B cell (primary cell): ENCODE data around the gene NUCKS1. TPM values are rescaled to one million over a fixed set of nuclear protein-coding genes. Genes with fewer than 3 reads are reported as not detected.

Source experiments
- ATAC-seq: fragments of 200-7000 bp; cut with Tn5 transposase; one replicate; pipeline ENCODE4 v1.10.0; 2021; ENCODE audit warnings: low read depth, mild to moderate bottlenecking, moderate number of reproducible peaks, moderate library complexity
- CTCF ChIA-PET: fragments of 350-600 bp; sonication (Branson Sonifier 250); formaldehyde crosslinking; loops from one replicate; lab custom pipeline; 2021; ENCODE audit warnings: antibody characterized with exemption, inconsistent platforms; lab: Charles Lee
- POLR2A ChIA-PET: fragments of 350-600 bp; sonication (Branson Sonifier 250); formaldehyde crosslinking; loops from one replicate; lab custom pipeline; 2021; ENCODE audit warnings: antibody characterized with exemption; lab: Charles Lee
- DNase-seq: peaks from one replicate; pipeline ENCODE4 v3.0.0; 2013
- H2AFZ ChIP-seq: 2 replicates; pipeline ENCODE4 v1.6.1; 2012; ENCODE audit warnings: mild to moderate bottlenecking, low read depth, low read length; ENCODE audit not compliant: insufficient read depth, poor library complexity, severe bottlenecking
- H3K27ac ChIP-seq, 2 donors: 1 replicate in 1 of 2; 2 replicates in 1 of 2; pipeline ENCODE4 v1.5.1; 2012 to 2013; ENCODE audit warnings: low read length in 2 of 2, mild to moderate bottlenecking in 2 of 2, moderate library complexity in 1 of 2
- H3K27me3 ChIP-seq, 4 experiments: fragments of 200-600 bp in 1 of 4; sonication (generic) in 1 of 4; replicated peaks in 1 of 4; 1 replicate in 2 of 4; 2 replicates in 2 of 4; pipeline versions ENCODE4 v1.6.1 to v1.7.0; 2013 to 2016; ENCODE audit warnings: low read length in 3 of 4, mild to moderate bottlenecking in 2 of 4, mixed read lengths in 1 of 4, moderate library complexity in 1 of 4; ENCODE audit not compliant: insufficient read depth in 4 of 4, control insufficient read depth in 3 of 4; ENCODE audit errors: control extremely low read depth in 1 of 4
- H3K36me3 ChIP-seq, 2 experiments: replicated peaks in 1 of 2; 1 replicate in 1 of 2; 2 replicates in 1 of 2; pipeline versions ENCODE4 v1.6.1 to v1.7.1; 2013; ENCODE audit warnings: low read length in 1 of 2; ENCODE audit not compliant: insufficient read depth in 2 of 2, control insufficient read depth in 1 of 2; ENCODE audit errors: control extremely low read depth in 1 of 2, extremely low read depth in 1 of 2
- H3K4me1 ChIP-seq, 2 donors: fragments of 200-600 bp in 1 of 2; sonication (generic) in 1 of 2; 1 replicate in 1 of 2; 2 replicates in 1 of 2; pipeline versions ENCODE4 v1.5.1 to v1.6.1; 2013 to 2017; ENCODE audit warnings: low read length in 2 of 2; ENCODE audit not compliant: control insufficient read depth in 2 of 2, insufficient read depth in 2 of 2
- H3K4me2 ChIP-seq: replicated peaks from 2 replicates; pipeline ENCODE3; 2012; ENCODE audit warnings: mild to moderate bottlenecking, low read depth, low read length; ENCODE audit not compliant: poor library complexity, severe bottlenecking
- H3K4me3 ChIP-seq, 5 experiments: fragments of 200-600 bp in 1 of 5; sonication (generic) in 1 of 5; 1 replicate in 3 of 5; 2 replicates in 2 of 5; pipeline versions ENCODE4 v1.5.1 to v1.7.0; 2011 to 2016; ENCODE audit warnings: low read length in 4 of 5, mild to moderate bottlenecking in 4 of 5, low read depth in 2 of 5, control low read depth in 1 of 5, moderate library complexity in 1 of 5; ENCODE audit not compliant: insufficient read depth in 1 of 5; ENCODE audit errors: control extremely low read depth in 1 of 5, extremely low read depth in 1 of 5
- H3K79me2 ChIP-seq: fragments of 200-600 bp; sonication (generic); one replicate; pipeline ENCODE4 v1.6.0; 2016; ENCODE audit warnings: low read length; ENCODE audit not compliant: control insufficient read depth, insufficient read depth
- H3K9ac ChIP-seq: fragments of 200-600 bp; sonication (generic); 2 replicates; pipeline ENCODE4 v1.6.1; 2017; ENCODE audit warnings: mild to moderate bottlenecking, low read length, moderate library complexity
- H3K9me3 ChIP-seq, 3 donors: one replicate each; pipeline versions ENCODE4 v1.6.1 to v1.7.1; 2013; ENCODE audit warnings: low read length in 2 of 3; ENCODE audit not compliant: control insufficient read depth in 2 of 3, insufficient read depth in 1 of 3; ENCODE audit errors: control extremely low read depth in 1 of 3
- H4K20me1 ChIP-seq: 2 replicates; pipeline ENCODE4 v1.6.0; 2012; ENCODE audit warnings: mild to moderate bottlenecking, low read length; ENCODE audit not compliant: insufficient read depth, control insufficient read depth, poor library complexity, severe bottlenecking
- H3K27ac Mint-ChIP-seq: one replicate; pipeline ENCODE4 v1.8.0; 2021; ENCODE audit warnings: mixed read lengths
- H3K27me3 Mint-ChIP-seq: one replicate; pipeline ENCODE4 v1.8.0; 2021; ENCODE audit warnings: mixed read lengths
- H3K4me1 Mint-ChIP-seq: one replicate; pipeline ENCODE4 v1.8.0; 2021; ENCODE audit warnings: mixed read lengths
- H3K4me3 Mint-ChIP-seq: one replicate; pipeline ENCODE4 v1.8.0; 2021; ENCODE audit warnings: mixed read lengths
- H3K9me3 Mint-ChIP-seq: one replicate; pipeline ENCODE4 v1.8.0; 2022; ENCODE audit warnings: mixed read lengths; ENCODE audit not compliant: insufficient read depth
- EZH2 ChIP-seq: IDR thresholded peaks from 2 replicates; pipeline ENCODE4 v1.6.1; 2012; ENCODE audit warnings: borderline replicate concordance, low read depth, mild to moderate bottlenecking, moderate library complexity, low read length; ENCODE audit not compliant: insufficient read depth, poor library complexity, severe bottlenecking
- WGBS: methylation state at CpG from one replicate; pipeline ENCODE4 v1.1.5; 2013; ENCODE audit warnings: missing lambda C conversion rate; ENCODE audit not compliant: insufficient coverage; 5-methylcytosine and 5-hydroxymethylcytosine counted together
- intact Hi-C: fragments of 100-400 bp; cut with micrococcal nuclease; formaldehyde crosslinking; loops from one replicate; pipeline ENCODE4 v1.10.0; 2022
- polyA plus RNA-seq: library from polyadenylated mRNA; depleted of rRNA; stranded (reverse); fragments of >200 nt; gene quantifications from 2 replicates; pipeline ENCODE4 v1.2.3, GENCODE V29; 2012
- total RNA-seq, 2 donors: library from RNA; stranded (reverse); fragments of 120-200 nt in 1 of 2; gene quantifications; 1 replicate in 1 of 2; 2 replicates in 1 of 2; pipeline versions ENCODE4 v1.2.3 to v1.2.4, GENCODE V29; 2013 to 2022
- TF ChIP-seq, protein P1 (sequence below): fragments of 200-600 bp; IDR thresholded peaks from one replicate; pipeline ENCODE4 v1.8.0; 2022; ENCODE audit warnings: antibody characterized with exemption, mild to moderate bottlenecking

NUCKS1 gene
- total and polyA plus RNA-seq, 2 donors (not counting 1 experiment from before 2014, with no cell fraction given), result 6.5 to 90.1 TPM

DNA sequence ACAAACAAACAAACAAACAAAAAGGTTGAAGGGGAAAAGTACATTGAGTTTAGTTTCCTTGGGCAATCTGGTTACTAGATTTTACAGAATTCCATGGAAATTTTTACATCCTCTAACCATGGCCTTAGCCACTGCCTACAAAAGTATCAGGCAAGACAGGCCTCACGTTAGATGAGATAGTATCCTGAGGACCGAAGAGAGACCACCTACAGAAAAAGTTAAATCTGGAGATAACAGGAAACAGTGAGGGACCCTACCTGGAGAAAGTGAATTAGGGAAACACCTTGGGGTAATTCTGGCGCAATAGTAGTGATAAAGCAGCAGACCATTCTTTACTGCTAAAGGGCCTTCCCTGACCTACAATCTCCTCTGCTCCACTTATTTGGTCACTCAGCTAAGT lies 16.6 kb upstream of the NUCKS1 start:
- no peaks in the 10 kb centered on the region for H3K27me3 Mint-ChIP-seq
- CTCF ChIA-PET, result interaction anchor here (1.0 kb wide), 1 partner anchor 218 kb away, joined by 3 read pairs; no protein-coding TSS in a partner anchor
- Histone ChIP-seq H3K9ac (no peak overlapping the region), H2AFZ (no peak overlapping the region), H3K36me3 (peaks cover 2 to 35% of the 10 kb centered on the region in 2 experiments), H3K4me2 (no peak overlapping the region), H3K9me3 (peaks cover 0 to 6% (median 0%) of the 10 kb centered on the region in 3 donors), H3K4me3 (no peak overlapping the region), H3K79me2 (no peaks in the 10 kb centered on the region), H3K27me3 (no peaks in the 10 kb centered on the region), H3K27ac (no peak overlapping the region), H4K20me1 (no peaks in the 10 kb centered on the region), H3K4me1 (peaks cover 4 to 5% of the 10 kb centered on the region in 2 donors)
- peaks cover 8% of the 10 kb centered on the region for H3K4me1 Mint-ChIP-seq
- intact Hi-C loops, result no loop called here
- WGBS, result 67% methylated on average over 2 of the region's 3 CpGs
- ATAC-seq, result no peak
- H3K4me3 Mint-ChIP-seq, result no peak overlapping the region
- H3K27ac Mint-ChIP-seq, result no peak overlapping the region
- TF ChIP-seq EZH2, result no peak
- TF ChIP-seq, protein P1, sequence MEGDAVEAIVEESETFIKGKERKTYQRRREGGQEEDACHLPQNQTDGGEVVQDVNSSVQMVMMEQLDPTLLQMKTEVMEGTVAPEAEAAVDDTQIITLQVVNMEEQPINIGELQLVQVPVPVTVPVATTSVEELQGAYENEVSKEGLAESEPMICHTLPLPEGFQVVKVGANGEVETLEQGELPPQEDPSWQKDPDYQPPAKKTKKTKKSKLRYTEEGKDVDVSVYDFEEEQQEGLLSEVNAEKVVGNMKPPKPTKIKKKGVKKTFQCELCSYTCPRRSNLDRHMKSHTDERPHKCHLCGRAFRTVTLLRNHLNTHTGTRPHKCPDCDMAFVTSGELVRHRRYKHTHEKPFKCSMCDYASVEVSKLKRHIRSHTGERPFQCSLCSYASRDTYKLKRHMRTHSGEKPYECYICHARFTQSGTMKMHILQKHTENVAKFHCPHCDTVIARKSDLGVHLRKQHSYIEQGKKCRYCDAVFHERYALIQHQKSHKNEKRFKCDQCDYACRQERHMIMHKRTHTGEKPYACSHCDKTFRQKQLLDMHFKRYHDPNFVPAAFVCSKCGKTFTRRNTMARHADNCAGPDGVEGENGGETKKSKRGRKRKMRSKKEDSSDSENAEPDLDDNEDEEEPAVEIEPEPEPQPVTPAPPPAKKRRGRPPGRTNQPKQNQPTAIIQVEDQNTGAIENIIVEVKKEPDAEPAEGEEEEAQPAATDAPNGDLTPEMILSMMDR, result no peak
- DNase-seq, result no peak
- no peaks in the 10 kb centered on the region for H3K9me3 Mint-ChIP-seq
- POLR2A ChIA-PET, result no interaction called here

DNA sequence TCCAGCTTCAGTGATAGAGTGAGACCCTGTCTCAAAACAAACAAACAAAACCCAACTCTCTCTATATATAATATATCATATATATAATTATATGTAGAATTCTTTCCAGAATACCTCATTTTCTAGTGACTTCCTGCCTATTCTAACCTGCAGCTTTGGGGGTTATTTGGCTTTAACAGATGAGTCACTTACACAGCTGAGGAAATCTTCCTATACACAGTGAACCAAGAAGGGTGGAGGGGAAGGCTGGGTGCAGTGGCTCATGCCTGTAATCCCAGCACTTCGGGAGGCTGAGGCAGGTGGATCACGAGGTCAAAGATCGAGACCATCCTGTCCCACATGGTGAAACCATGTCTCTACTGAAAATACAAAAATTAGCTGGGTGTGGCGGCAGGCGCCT lies 16.1 kb upstream of the NUCKS1 start:
- no peak overlapping the region for H3K27ac Mint-ChIP-seq

More for the DNA sequence above, 16.1 kb upstream of the NUCKS1 start:
- no peak overlapping the region for H2AFZ ChIP-seq
- no peak for ATAC-seq
- H3K36me3 ChIP-seq, result peaks cover 2 to 32% of the 10 kb centered on the region in 2 experiments
- no peak overlapping the region for H3K9ac ChIP-seq
- intact Hi-C loops, result no loop called here
- CTCF ChIA-PET, result interaction anchor here (1.0 to 2.2 kb wide), 3 partner anchors 55 to 218 kb away, joined by 3 to 6 read pairs (median 5); no protein-coding TSS in a partner anchor
- no peaks in the 10 kb centered on the region for H3K79me2 ChIP-seq
- no peaks in the 10 kb centered on the region for H3K4me1 ChIP-seq
- H4K20me1 ChIP-seq, result no peaks in the 10 kb centered on the region
- Mint-ChIP-seq H3K4me3 (no peak overlapping the region), H3K4me1 (peaks cover 3% of the 10 kb centered on the region), H3K27me3 (no peaks in the 10 kb centered on the region), H3K9me3 (no peaks in the 10 kb centered on the region)
- no peaks in the 10 kb centered on the region for H3K27me3 ChIP-seq
- 76% methylated on average over 5 of the region's 5 CpGs for WGBS
- H3K4me3 ChIP-seq, result no peak overlapping the region
- H3K27ac ChIP-seq, result no peak overlapping the region
- POLR2A ChIA-PET, result no interaction called here
- DNase-seq, result no peak
- no peak overlapping the region for H3K4me2 ChIP-seq
- TF ChIP-seq, protein P1, result no peak
- TF ChIP-seq EZH2, result no peak
- H3K9me3 ChIP-seq, result peaks cover 0 to 3% (median 0%) of the 10 kb centered on the region in 3 donors
